GM12878 (cell line): ENCODE measurements around the gene NPC1. TPM values are rescaled to one million over a fixed set of nuclear protein-coding genes. Genes with fewer than 3 reads are reported as not detected.

ENCODE experiments used
- BACH1 ChIP-seq: fragments of 450-650 bp; IDR thresholded peaks from 2 replicates; pipeline ENCODE4 v1.6.1; 2017; ENCODE audit warnings: mild to moderate bottlenecking, borderline replicate concordance
- BMI1 ChIP-seq: fragments of 450-650 bp; IDR thresholded peaks from 2 replicates; pipeline ENCODE4 v1.6.1; 2016; ENCODE audit warnings: mild to moderate bottlenecking, moderate library complexity, borderline replicate concordance
- CBX5 ChIP-seq: sonication (generic); IDR thresholded peaks from 2 replicates; pipeline ENCODE4 v1.6.1; 2016; ENCODE audit warnings: low read depth, moderate library complexity, mild to moderate bottlenecking, inconsistent platforms
- CHD2 ChIP-seq: IDR thresholded peaks from 2 replicates; pipeline ENCODE4 v1.6.1; 2011; ENCODE audit warnings: low read depth, low read length, improper control_type of control experiment, borderline replicate concordance
- CREM ChIP-seq: IDR thresholded peaks from 2 replicates; pipeline ENCODE4 v1.6.1; 2014; ENCODE audit warnings: antibody characterized with exemption, low read depth
- EP300 ChIP-seq, 2 experiments: fragments of 150-350 bp in 1 of 2; IDR thresholded peaks; 2 replicates each; pipeline ENCODE4 v1.6.1; 2011 to 2012; ENCODE audit warnings: low read depth in 2 of 2, low read length in 2 of 2, borderline replicate concordance in 1 of 2, improper control_type of control experiment in 1 of 2, inconsistent platforms in 1 of 2; ENCODE audit not compliant: control insufficient read depth in 1 of 2
- ESRRA ChIP-seq: IDR thresholded peaks from 2 replicates; pipeline ENCODE4 v1.6.1; 2012; ENCODE audit warnings: mild to moderate bottlenecking, low read length, improper control_type of control experiment
- KLF5 ChIP-seq: fragments of 450-650 bp; IDR thresholded peaks from 2 replicates; pipeline ENCODE4 v1.6.1; 2014; ENCODE audit warnings: mild to moderate bottlenecking; ENCODE audit not compliant: partially characterized antibody
- MXI1 ChIP-seq: fragments of 150-350 bp; IDR thresholded peaks from 2 replicates; pipeline ENCODE4 v1.6.1; 2011; ENCODE audit warnings: low read depth, mild to moderate bottlenecking, inconsistent platforms, low read length, improper control_type of control experiment
- NR2C1 ChIP-seq: fragments of 450-650 bp; IDR thresholded peaks from 2 replicates; pipeline ENCODE4 v1.6.1; 2017; ENCODE audit warnings: antibody characterized with exemption, mild to moderate bottlenecking, moderate library complexity
- PAX8 ChIP-seq: fragments of 450-650 bp; IDR thresholded peaks from 2 replicates; pipeline ENCODE4 v1.6.1; 2017; ENCODE audit warnings: mild to moderate bottlenecking, moderate library complexity
- STAT1 ChIP-seq: fragments of 450-650 bp; conservative IDR thresholded peaks from 2 replicates; pipeline ENCODE4 v1.6.1; 2014; ENCODE audit warnings: antibody characterized with exemption, mild to moderate bottlenecking
- SUZ12 ChIP-seq: fragments of 200-600 bp; sonication (generic); IDR thresholded peaks from one replicate; pipeline ENCODE4 v1.6.1; 2018; ENCODE audit warnings: antibody characterized with exemption, mild to moderate bottlenecking; ENCODE audit not compliant: unreplicated experiment
- TARDBP ChIP-seq: IDR thresholded peaks from 2 replicates; pipeline ENCODE4 v1.6.1; 2016; ENCODE audit warnings: borderline replicate concordance
- TCF12 ChIP-seq: IDR thresholded peaks from 2 replicates; pipeline ENCODE4 v1.6.1; 2011; ENCODE audit warnings: low read depth, mild to moderate bottlenecking, low read length
- YBX1 ChIP-seq: fragments of 450-650 bp; IDR thresholded peaks from 2 replicates; pipeline ENCODE4 v1.6.1; 2016; ENCODE audit warnings: antibody characterized with exemption
- polyA plus RNA-seq, 11 experiments: library from polyadenylated mRNA; depleted of rRNA in 4 of 11; unstranded in 6 of 11; stranded (reverse) in 5 of 11; fragments of >200 nt; fragmentation: Nextera tagmentation in 4 of 11; fragmentation: Illumina TruSeq in 1 of 11; extraction: Ambion mirVana in 4 of 11; extraction: Trizol in 1 of 11; gene quantifications; 1 replicate in 1 of 11; 2 replicates in 10 of 11; pipeline versions ENCODE4 v1.2.1 to v1.2.3, GENCODE V29; 2011 to 2016; ENCODE audit warnings: inconsistent platforms in 2 of 11, missing spikeins in 2 of 11, low read depth in 1 of 11
- total RNA-seq, 4 experiments: library from RNA; depleted of rRNA in 3 of 4; stranded (reverse); fragments of >200 nt in 3 of 4; fragmentation: Illumina TruSeq in 1 of 4; extraction: Trizol in 1 of 4; gene quantifications; 2 replicates each; pipeline versions ENCODE4 v1.2.1 to v1.2.3, GENCODE V29; 2013 to 2021
- TF ChIP-seq, protein P1 (sequence below): fragments of 450-650 bp; IDR thresholded peaks from 2 replicates; pipeline ENCODE4 v1.6.1; 2017; ENCODE audit warnings: mild to moderate bottlenecking, moderate library complexity
- TF ChIP-seq, protein P2 (sequence below): fragments of 450-650 bp; formaldehyde crosslinking; IDR thresholded peaks from 2 replicates; pipeline ENCODE4 v1.5.0; 2022; ENCODE audit warnings: mild to moderate bottlenecking, missing genetic modification characterization
- TF ChIP-seq, protein P3 (sequence below): fragments of 450-650 bp; IDR thresholded peaks from 2 replicates; pipeline ENCODE4 v1.6.1; 2016; ENCODE audit warnings: mild to moderate bottlenecking
- TF ChIP-seq, protein P4 (sequence below): IDR thresholded peaks from 2 replicates; pipeline ENCODE4 v1.6.1; 2012; ENCODE audit warnings: low read depth, low read length, improper control_type of control experiment

NPC1 gene
- total and polyA plus RNA-seq, 10 of the 15 experiments (the other 5 are each of a cell fraction or from before 2014, with no cell fraction given) = 10.1 to 45.2 (median 19.4) TPM

DNA sequence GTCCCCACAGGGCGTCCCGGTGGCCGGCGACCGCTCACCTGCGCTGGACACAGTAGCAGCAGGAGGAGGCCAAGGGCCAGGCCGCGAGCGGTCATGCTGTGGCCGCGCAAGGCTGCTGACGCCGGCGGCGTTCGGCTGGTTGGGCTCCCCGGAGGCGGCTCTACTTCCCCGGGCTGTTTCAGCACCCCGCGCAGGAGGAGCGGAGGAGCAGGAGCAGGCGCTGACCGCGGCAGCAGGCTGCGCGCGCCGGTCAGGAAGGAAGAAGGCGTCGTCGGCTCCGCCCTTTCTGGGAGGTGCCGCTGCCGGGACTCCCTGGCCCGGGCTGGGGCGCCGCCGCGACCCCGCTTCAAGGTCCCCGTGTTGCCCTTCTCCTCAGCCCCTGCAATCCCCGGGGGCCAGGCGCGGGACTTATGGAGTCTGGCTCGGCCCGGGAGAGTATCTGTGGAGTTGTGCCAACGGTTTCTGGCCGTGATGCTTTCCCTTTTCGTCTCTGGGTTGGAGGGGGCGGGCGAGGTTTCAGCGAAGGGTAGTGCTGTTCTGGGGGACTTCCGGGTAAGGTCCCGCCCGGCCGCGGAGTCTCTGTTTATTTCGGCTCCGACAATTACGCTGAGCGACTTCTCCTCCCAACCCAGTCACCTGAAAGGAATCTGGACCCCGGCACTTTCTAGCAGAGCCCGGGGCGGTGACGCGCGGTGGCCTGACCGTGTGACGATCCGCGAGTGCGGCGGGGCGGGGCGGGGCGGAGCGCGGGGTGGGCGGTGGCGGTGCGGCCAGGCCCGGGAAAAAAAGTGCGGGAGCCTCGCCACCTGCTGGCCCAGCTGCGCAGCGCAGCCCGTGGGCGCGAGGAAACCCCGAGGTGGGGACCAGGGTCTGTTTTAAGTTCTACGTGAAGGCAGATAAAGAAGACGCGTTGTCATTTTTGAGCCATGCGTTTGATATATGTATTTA is at the start of gene NPC1 (continued):
- TF ChIP-seq, protein P1, sequence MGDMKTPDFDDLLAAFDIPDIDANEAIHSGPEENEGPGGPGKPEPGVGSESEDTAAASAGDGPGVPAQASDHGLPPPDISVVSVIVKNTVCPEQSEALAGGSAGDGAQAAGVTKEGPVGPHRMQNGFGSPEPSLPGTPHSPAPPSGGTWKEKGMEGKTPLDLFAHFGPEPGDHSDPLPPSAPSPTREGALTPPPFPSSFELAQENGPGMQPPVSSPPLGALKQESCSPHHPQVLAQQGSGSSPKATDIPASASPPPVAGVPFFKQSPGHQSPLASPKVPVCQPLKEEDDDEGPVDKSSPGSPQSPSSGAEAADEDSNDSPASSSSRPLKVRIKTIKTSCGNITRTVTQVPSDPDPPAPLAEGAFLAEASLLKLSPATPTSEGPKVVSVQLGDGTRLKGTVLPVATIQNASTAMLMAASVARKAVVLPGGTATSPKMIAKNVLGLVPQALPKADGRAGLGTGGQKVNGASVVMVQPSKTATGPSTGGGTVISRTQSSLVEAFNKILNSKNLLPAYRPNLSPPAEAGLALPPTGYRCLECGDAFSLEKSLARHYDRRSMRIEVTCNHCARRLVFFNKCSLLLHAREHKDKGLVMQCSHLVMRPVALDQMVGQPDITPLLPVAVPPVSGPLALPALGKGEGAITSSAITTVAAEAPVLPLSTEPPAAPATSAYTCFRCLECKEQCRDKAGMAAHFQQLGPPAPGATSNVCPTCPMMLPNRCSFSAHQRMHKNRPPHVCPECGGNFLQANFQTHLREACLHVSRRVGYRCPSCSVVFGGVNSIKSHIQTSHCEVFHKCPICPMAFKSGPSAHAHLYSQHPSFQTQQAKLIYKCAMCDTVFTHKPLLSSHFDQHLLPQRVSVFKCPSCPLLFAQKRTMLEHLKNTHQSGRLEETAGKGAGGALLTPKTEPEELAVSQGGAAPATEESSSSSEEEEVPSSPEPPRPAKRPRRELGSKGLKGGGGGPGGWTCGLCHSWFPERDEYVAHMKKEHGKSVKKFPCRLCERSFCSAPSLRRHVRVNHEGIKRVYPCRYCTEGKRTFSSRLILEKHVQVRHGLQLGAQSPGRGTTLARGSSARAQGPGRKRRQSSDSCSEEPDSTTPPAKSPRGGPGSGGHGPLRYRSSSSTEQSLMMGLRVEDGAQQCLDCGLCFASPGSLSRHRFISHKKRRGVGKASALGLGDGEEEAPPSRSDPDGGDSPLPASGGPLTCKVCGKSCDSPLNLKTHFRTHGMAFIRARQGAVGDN = peak; percentile 31; the same call in 1 of the 2 replicates
- TF ChIP-seq NR2C1 (no peak), CHD2 (peak; percentile 17; the same call in 1 of the 2 replicates), BMI1 (no peak), ESRRA (no peak), MXI1 (peak; percentile 35; the same call in 1 of the 2 replicates), STAT1 (no peak), YBX1 (no peak), KLF5 (peak; percentile 57), EP300 (IDR thresholded peaks at IDR 0.05; ENCODE audit: borderline replicate concordance in 1 of 2, control insufficient read depth in 1 of 2, low read depth in 2 of 2, low read length in 2 of 2) (no peak), SUZ12 (no peak), TARDBP (no peak), TCF12 (0 out of 2 replicates have a peak, but pooled peaks have one; percentile 39), CBX5 (no peak), BACH1 (no peak), PAX8 (no peak), CREM (no peak)
- TF ChIP-seq, protein P2, sequence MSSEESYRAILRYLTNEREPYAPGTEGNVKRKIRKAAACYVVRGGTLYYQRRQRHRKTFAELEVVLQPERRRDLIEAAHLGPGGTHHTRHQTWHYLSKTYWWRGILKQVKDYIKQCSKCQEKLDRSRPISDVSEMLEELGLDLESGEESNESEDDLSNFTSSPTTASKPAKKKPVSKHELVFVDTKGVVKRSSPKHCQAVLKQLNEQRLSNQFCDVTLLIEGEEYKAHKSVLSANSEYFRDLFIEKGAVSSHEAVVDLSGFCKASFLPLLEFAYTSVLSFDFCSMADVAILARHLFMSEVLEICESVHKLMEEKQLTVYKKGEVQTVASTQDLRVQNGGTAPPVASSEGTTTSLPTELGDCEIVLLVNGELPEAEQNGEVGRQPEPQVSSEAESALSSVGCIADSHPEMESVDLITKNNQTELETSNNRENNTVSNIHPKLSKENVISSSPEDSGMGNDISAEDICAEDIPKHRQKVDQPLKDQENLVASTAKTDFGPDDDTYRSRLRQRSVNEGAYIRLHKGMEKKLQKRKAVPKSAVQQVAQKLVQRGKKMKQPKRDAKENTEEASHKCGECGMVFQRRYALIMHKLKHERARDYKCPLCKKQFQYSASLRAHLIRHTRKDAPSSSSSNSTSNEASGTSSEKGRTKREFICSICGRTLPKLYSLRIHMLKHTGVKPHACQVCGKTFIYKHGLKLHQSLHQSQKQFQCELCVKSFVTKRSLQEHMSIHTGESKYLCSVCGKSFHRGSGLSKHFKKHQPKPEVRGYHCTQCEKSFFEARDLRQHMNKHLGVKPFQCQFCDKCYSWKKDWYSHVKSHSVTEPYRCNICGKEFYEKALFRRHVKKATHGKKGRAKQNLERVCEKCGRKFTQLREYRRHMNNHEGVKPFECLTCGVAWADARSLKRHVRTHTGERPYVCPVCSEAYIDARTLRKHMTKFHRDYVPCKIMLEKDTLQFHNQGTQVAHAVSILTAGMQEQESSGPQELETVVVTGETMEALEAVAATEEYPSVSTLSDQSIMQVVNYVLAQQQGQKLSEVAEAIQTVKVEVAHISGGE (CRISPR knock-in tag) = no peak
- TF ChIP-seq, protein P3, sequence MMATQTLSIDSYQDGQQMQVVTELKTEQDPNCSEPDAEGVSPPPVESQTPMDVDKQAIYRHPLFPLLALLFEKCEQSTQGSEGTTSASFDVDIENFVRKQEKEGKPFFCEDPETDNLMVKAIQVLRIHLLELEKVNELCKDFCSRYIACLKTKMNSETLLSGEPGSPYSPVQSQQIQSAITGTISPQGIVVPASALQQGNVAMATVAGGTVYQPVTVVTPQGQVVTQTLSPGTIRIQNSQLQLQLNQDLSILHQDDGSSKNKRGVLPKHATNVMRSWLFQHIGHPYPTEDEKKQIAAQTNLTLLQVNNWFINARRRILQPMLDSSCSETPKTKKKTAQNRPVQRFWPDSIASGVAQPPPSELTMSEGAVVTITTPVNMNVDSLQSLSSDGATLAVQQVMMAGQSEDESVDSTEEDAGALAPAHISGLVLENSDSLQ = no peak
- TF ChIP-seq, protein P4, sequence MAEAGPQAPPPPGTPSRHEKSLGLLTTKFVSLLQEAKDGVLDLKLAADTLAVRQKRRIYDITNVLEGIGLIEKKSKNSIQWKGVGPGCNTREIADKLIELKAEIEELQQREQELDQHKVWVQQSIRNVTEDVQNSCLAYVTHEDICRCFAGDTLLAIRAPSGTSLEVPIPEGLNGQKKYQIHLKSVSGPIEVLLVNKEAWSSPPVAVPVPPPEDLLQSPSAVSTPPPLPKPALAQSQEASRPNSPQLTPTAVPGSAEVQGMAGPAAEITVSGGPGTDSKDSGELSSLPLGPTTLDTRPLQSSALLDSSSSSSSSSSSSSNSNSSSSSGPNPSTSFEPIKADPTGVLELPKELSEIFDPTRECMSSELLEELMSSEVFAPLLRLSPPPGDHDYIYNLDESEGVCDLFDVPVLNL = peak; percentile 69
